Measurements from ENCODE around the gene BBS12. TPM values are rescaled to one million over a fixed set of nuclear protein-coding genes. Genes with fewer than 3 reads are reported as not detected.

The BBS12 gene
- total and polyA plus RNA-seq, 9 of the 15 experiments (the other 6 are each of a cell fraction or from before 2014, with no cell fraction given), result 2.7 to 6.5 (median 3.3) TPM

DNA sequence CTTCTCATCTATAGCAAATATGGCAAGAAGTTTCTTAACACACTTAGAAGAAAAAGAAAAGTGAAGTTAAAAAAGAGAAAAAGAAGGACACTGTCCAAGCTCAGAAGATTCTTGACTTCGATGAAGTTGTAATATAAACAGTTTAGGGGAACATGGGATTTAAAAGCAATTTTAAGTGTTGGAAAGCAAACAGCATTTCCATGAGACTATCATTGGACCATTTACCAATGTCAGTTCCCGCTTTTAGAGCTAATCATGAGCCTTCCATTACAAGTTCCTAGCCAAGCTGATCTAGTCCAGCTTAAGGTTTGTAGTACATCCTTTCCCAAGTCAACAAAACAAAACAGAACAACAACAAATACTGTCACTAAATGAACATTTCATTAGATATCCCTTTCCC, 49.0 kb downstream of the BBS12 start:
- no peak overlapping the region for H3K4me3 ChIP-seq
- no peak overlapping the region for H3K27ac ChIP-seq (ENCODE audit: extremely low read depth, low read depth, low read length)
- no TSS peak for BruUV-seq (replicated peaks)
- no peak for FAIRE-seq
- no peak overlapping the region for H3K4me2 ChIP-seq (ENCODE audit: insufficient read depth, low read length)
- no peaks in the 10 kb centered on the region for H3K27me3 ChIP-seq (ENCODE audit: control insufficient read depth in 2 of 2, insufficient read depth in 2 of 2, low read length in 2 of 2)
- intact Hi-C loops (cut with micrococcal nuclease), result no loop called here
- WGBS (ENCODE audit: insufficient coverage, low coverage, missing lambda C conversion rate), result 78% methylated on average over 2 of the region's 2 CpGs
- no peak for DNase-seq (ENCODE audit: extremely low read depth in 1 of 4, low spot score in 3 of 4)
- ChIA-PET CTCF (ENCODE audit: low intra/inter-chr PET ratio) (no interaction called here), POLR2A (interaction anchor here (2.0 kb wide), 1 partner anchor 8 kb away, joined by 10 read pairs; no protein-coding TSS in a partner anchor)
- no peak for ATAC-seq
- no peaks in the 10 kb centered on the region for H3K36me3 ChIP-seq (ENCODE audit: control insufficient read depth, insufficient read depth, low read length)
- peak overlapping the region; percentile 65 for H2AFZ ChIP-seq (ENCODE audit: low read depth, low read length)
- H3K9me3 ChIP-seq (replicated peaks; ENCODE audit: control insufficient read depth, insufficient read depth, low read depth, low read length), result no peaks in the 10 kb centered on the region
- no peaks in the 10 kb centered on the region for H3K9me1 ChIP-seq (ENCODE audit: control insufficient read depth, insufficient read depth, low read length)
- no peaks in the 10 kb centered on the region for H4K20me1 ChIP-seq (replicated peaks; ENCODE audit: control insufficient read depth, insufficient read depth, low read length)
- no peak for TF ChIP-seq RNF2 (IDR thresholded peaks at IDR 0.05)
- TF ChIP-seq KDM4B (IDR thresholded peaks at IDR 0.05; ENCODE audit: borderline replicate concordance in 2 of 2, low read depth in 1 of 2), result no peak
- no peaks in the 10 kb centered on the region for H3K79me2 ChIP-seq (ENCODE audit: control insufficient read depth, insufficient read depth, low read length)
- peaks cover 0 to 13% of the 10 kb centered on the region in 2 experiments; a peak in 2 of 5 replicates for H3K4me1 ChIP-seq (replicated peaks in 1 of 2; ENCODE audit: control insufficient read depth in 2 of 2, insufficient read depth in 2 of 2, low read length in 2 of 2)
- in situ Hi-C loops (cut with MboI), result no loop called here
- no peak overlapping the region; a peak in 1 of 4 replicates for H3K9ac ChIP-seq (ENCODE audit: insufficient read depth in 1 of 2, low read depth in 2 of 2, low read length in 2 of 2)

DNA sequence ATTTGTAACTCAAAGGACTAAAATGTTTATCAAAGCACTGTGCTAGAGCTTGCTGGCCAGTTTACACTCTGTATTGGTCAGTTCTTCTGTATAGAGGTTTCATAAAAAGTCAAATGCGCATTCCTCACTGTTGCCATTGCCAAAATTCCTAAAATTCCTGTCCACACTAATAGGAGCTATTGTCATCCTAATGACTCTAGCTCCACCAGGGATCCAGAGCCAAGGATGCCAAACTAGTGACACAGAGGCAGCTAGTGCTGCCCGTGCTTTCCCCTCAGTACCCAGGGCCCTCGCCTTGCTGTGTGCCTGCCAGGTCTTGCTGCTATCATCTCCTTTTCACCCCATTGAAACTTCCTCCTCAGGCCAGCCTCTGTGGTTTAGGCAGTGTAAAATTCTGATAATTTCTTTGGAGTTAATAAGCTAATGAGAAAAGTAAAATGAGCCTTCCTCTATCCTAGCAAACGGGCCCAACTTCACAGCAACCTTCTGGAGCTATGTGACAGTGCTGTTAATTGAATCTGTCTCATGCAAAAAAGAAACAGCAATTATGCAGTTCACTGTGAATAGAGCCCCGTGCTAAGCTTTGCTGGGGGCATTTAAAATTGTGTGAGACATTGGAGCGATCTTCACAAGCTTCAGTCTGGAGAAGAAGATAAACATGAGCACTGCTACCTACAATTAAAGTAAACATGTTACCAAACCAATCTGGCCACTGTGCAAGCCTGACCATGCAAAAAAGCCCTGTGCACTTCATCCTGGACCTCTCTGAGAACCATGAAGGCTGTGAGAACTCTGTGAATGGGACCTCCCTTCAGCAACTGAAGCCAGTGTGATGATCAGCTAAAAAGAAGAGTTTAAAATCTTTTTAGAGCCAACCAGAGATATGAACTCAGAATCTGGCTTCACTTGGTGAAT, 51.1 kb downstream of the BBS12 start:
- no peak overlapping the region for H3K4me3 ChIP-seq

More for the DNA sequence above, 51.1 kb downstream of the BBS12 start:
- intact Hi-C loops (cut with micrococcal nuclease), result no loop called here
- H4K20me1 ChIP-seq (replicated peaks; ENCODE audit: control insufficient read depth, insufficient read depth, low read length), result no peaks in the 10 kb centered on the region
- TF ChIP-seq ZFP36 (IDR thresholded peaks at IDR 0.05; ENCODE audit: low read depth, low read length, partially characterized antibody) (peak; percentile 23), DDX20 (tag; IDR thresholded peaks at IDR 0.05; ENCODE audit: low read depth) (no peak), MCM2 (IDR thresholded peaks at IDR 0.05; ENCODE audit: low read depth) (no peak), XRCC3 (IDR thresholded peaks at IDR 0.05) (no peak), ZNF354B (CRISPR knock-in tag; IDR thresholded peaks at IDR 0.05) (no peak)
- TF ChIP-seq, protein P1, sequence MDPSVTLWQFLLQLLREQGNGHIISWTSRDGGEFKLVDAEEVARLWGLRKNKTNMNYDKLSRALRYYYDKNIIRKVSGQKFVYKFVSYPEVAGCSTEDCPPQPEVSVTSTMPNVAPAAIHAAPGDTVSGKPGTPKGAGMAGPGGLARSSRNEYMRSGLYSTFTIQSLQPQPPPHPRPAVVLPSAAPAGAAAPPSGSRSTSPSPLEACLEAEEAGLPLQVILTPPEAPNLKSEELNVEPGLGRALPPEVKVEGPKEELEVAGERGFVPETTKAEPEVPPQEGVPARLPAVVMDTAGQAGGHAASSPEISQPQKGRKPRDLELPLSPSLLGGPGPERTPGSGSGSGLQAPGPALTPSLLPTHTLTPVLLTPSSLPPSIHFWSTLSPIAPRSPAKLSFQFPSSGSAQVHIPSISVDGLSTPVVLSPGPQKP (CRISPR knock-in tag; IDR thresholded peaks at IDR 0.05), result no peak
- H3K36me3 ChIP-seq (ENCODE audit: control insufficient read depth, insufficient read depth, low read length), result no peaks in the 10 kb centered on the region
- in situ Hi-C loops (cut with MboI), result no loop called here
- no peaks in the 10 kb centered on the region for H3K9me3 ChIP-seq (replicated peaks; ENCODE audit: control insufficient read depth, insufficient read depth, low read depth, low read length)
- ChIA-PET CTCF (ENCODE audit: low intra/inter-chr PET ratio) (no interaction called here), POLR2A (interaction anchor here (0.7 to 1.3 kb wide), 4 partner anchors 9 to 44 kb away, joined by 3 to 5 read pairs (median 3); no protein-coding TSS in a partner anchor)
- FAIRE-seq (peak; percentile 42), DNase-seq (ENCODE audit: extremely low read depth in 1 of 4, low spot score in 3 of 4) (no peak), ATAC-seq (peak; percentile 71)
- no peaks in the 10 kb centered on the region for H3K79me2 ChIP-seq (ENCODE audit: control insufficient read depth, insufficient read depth, low read length)
- peak overlapping the region; percentile 23 to 70; a peak in 3 of 4 replicates for H3K9ac ChIP-seq (ENCODE audit: insufficient read depth in 1 of 2, low read depth in 2 of 2, low read length in 2 of 2)
- H3K27ac ChIP-seq (ENCODE audit: extremely low read depth, low read depth, low read length), result no peak overlapping the region
- H3K4me1 ChIP-seq (replicated peaks in 1 of 2; ENCODE audit: control insufficient read depth in 2 of 2, insufficient read depth in 2 of 2, low read length in 2 of 2), result peaks cover 0 to 7% of the 10 kb centered on the region in 2 experiments; a peak in 2 of 5 replicates
- no peaks in the 10 kb centered on the region for H3K9me1 ChIP-seq (ENCODE audit: control insufficient read depth, insufficient read depth, low read length)
- H2AFZ ChIP-seq (ENCODE audit: low read depth, low read length), result peak overlapping the region; percentile 85
- no TSS peak for BruUV-seq (replicated peaks)
- H3K27me3 ChIP-seq (ENCODE audit: control insufficient read depth in 2 of 2, insufficient read depth in 2 of 2, low read length in 2 of 2), result no peaks in the 10 kb centered on the region
- no peak overlapping the region; the same call in 1 of the 2 replicates for H3K4me2 ChIP-seq (ENCODE audit: insufficient read depth, low read length)
- 35% methylated on average over 6 of the region's 6 CpGs for WGBS (ENCODE audit: insufficient coverage, low coverage, missing lambda C conversion rate)

Measured in K562 (cell line).